GM23338 (cell line): ENCODE results near the gene SREK1. TPM values are rescaled to one million over a fixed set of nuclear protein-coding genes. Genes with fewer than 3 reads are reported as not detected.

ENCODE experiments used
- ATAC-seq: fragments of 200-7000 bp; cut with Tn5 transposase; 3 replicates; pipeline ENCODE4 v1.9.1; 2020
- DNase-seq: peaks from one replicate; pipeline ENCODE4 v3.0.0-alpha.2; 2015; ENCODE audit warnings: low spot score
- H2AFZ ChIP-seq: fragments of 200-600 bp; sonication (generic); 2 replicates; pipeline ENCODE4 v1.8.0; 2016; ENCODE audit warnings: antibody characterized with exemption, mild to moderate bottlenecking, moderate library complexity
- H3F3A ChIP-seq: fragments of 200-600 bp; sonication (generic); replicated peaks from 2 replicates; pipeline ENCODE4 v1.8.0; 2017; ENCODE audit warnings: antibody characterized with exemption, mixed run types, low read depth
- H3K27ac ChIP-seq: fragments of 200-600 bp; sonication (generic); 2 replicates; pipeline ENCODE4 v1.6.1; 2016; ENCODE audit warnings: low read depth
- H3K27me3 ChIP-seq: fragments of 200-600 bp; sonication (generic); 2 replicates; pipeline ENCODE4 v1.8.0; 2016; ENCODE audit warnings: mild to moderate bottlenecking, mixed run types, moderate library complexity; ENCODE audit not compliant: insufficient read depth
- H3K36me3 ChIP-seq: fragments of 200-600 bp; sonication (generic); 2 replicates; pipeline ENCODE4 v1.8.0; 2016; ENCODE audit warnings: mild to moderate bottlenecking; ENCODE audit not compliant: insufficient read depth
- H3K4me1 ChIP-seq: fragments of 200-600 bp; sonication (generic); 2 replicates; pipeline ENCODE4 v1.8.0; 2016; ENCODE audit warnings: mild to moderate bottlenecking, moderate library complexity; ENCODE audit not compliant: insufficient read depth
- H3K4me2 ChIP-seq: fragments of 200-600 bp; sonication (generic); 2 replicates; pipeline ENCODE4 v1.7.1; 2017; ENCODE audit warnings: mixed run types
- H3K4me3 ChIP-seq: fragments of 200-600 bp; sonication (generic); 2 replicates; pipeline ENCODE4 v1.6.1; 2016; ENCODE audit warnings: mixed run types
- H3K79me2 ChIP-seq: fragments of 200-600 bp; sonication (generic); replicated peaks from 2 replicates; pipeline ENCODE4 v1.8.0; 2017; ENCODE audit warnings: mild to moderate bottlenecking; ENCODE audit not compliant: insufficient read depth
- H3K9me2 ChIP-seq: fragments of 200-600 bp; sonication (generic); 2 replicates; pipeline ENCODE4 v1.8.0; 2017; ENCODE audit not compliant: insufficient read depth
- H4K20me1 ChIP-seq: fragments of 200-600 bp; sonication (generic); replicated peaks from 2 replicates; pipeline ENCODE4 v1.8.0; 2017; ENCODE audit warnings: mild to moderate bottlenecking; ENCODE audit not compliant: insufficient read depth
- H3K27ac Mint-ChIP-seq: 2 replicates; pipeline ENCODE4 v1.8.0; 2020; ENCODE audit warnings: inconsistent platforms, mild to moderate bottlenecking, moderate library complexity, mixed read lengths
- H3K27me3 Mint-ChIP-seq: 3 replicates; pipeline ENCODE4 v1.8.0; 2022; ENCODE audit warnings: low read depth, mild to moderate bottlenecking, moderate library complexity, mixed read lengths, inconsistent platforms; ENCODE audit not compliant: insufficient read depth, poor library complexity
- H3K36me3 Mint-ChIP-seq: 3 replicates; pipeline ENCODE4 v1.8.0; 2021; ENCODE audit warnings: low read depth, mild to moderate bottlenecking, inconsistent platforms, moderate library complexity, mixed read lengths
- H3K4me1 Mint-ChIP-seq: 3 replicates; pipeline ENCODE4 v1.8.0; 2020; ENCODE audit warnings: mild to moderate bottlenecking, inconsistent platforms, mixed read lengths
- H3K4me3 Mint-ChIP-seq: 3 replicates; pipeline ENCODE4 v1.8.0; 2021; ENCODE audit warnings: moderate library complexity, mild to moderate bottlenecking, inconsistent platforms, mixed read lengths
- H3K9me3 Mint-ChIP-seq: 3 replicates; pipeline ENCODE4 v1.8.0; 2020; ENCODE audit warnings: moderate library complexity, mild to moderate bottlenecking, inconsistent platforms, mixed read lengths
- CREB1 ChIP-seq: fragments of 250-450 bp; sonication (Bioruptor Pico); IDR thresholded peaks from 2 replicates; pipeline ENCODE4 v1.5.0; 2020; ENCODE audit warnings: low read depth, mild to moderate bottlenecking, moderate library complexity
- EZH2 ChIP-seq: fragments of 200-600 bp; sonication (generic); IDR thresholded peaks from one replicate; pipeline ENCODE4 v1.8.0; 2017; ENCODE audit warnings: antibody characterized with exemption, mild to moderate bottlenecking, low read depth; ENCODE audit not compliant: unreplicated experiment
- EZH2phosphoT487 ChIP-seq: fragments of 200-600 bp; sonication (generic); IDR thresholded peaks from one replicate; pipeline ENCODE4 v1.8.1; 2018; ENCODE audit warnings: antibody characterized with exemption; ENCODE audit not compliant: unreplicated experiment
- JUNB ChIP-seq: IDR thresholded peaks from one replicate; pipeline ENCODE4 v1.6.1; 2016; ENCODE audit warnings: antibody characterized with exemption; ENCODE audit not compliant: unreplicated experiment
- NANOG ChIP-seq: IDR thresholded peaks from 2 replicates; pipeline ENCODE4 v1.6.1; 2016; ENCODE audit warnings: antibody characterized with exemption, borderline replicate concordance
- POLR2AphosphoS5 ChIP-seq: IDR thresholded peaks from 2 replicates; pipeline ENCODE4 v1.6.1; 2016; ENCODE audit warnings: antibody characterized with exemption, low read depth
- REST ChIP-seq: IDR thresholded peaks from one replicate; pipeline ENCODE4 v1.6.1; 2018; ENCODE audit warnings: antibody characterized with exemption; ENCODE audit not compliant: unreplicated experiment
- STAT1 ChIP-seq: IDR thresholded peaks from one replicate; pipeline ENCODE4 v1.6.1; 2016; ENCODE audit warnings: antibody characterized with exemption; ENCODE audit not compliant: unreplicated experiment
- ZNF331 ChIP-seq: fragments of 250-450 bp; sonication (Bioruptor Pico); IDR thresholded peaks from 2 replicates; pipeline ENCODE4 v1.5.0; 2020; ENCODE audit warnings: low read depth, mild to moderate bottlenecking, moderate library complexity
- polyA plus RNA-seq: library from polyadenylated mRNA; unstranded; fragments of >200 nt; fragmentation: Nextera tagmentation; extraction: Ambion mirVana; gene quantifications from 2 replicates; pipeline ENCODE4 v1.2.1, GENCODE V29; 2016
- total RNA-seq: library from RNA; depleted of rRNA; stranded (reverse); fragments of >200 nt; shearing (Covaris generic); gene quantifications from 2 replicates; pipeline ENCODE4 v1.2.3, GENCODE V29; 2014
- TF ChIP-seq, protein P1 (sequence below): fragments of 250-450 bp; sonication (Bioruptor Pico); IDR thresholded peaks from 2 replicates; pipeline ENCODE4 v1.5.0; 2020; ENCODE audit warnings: mild to moderate bottlenecking, moderate library complexity
- TF ChIP-seq, protein P2 (sequence below): IDR thresholded peaks from 2 replicates; pipeline ENCODE4 v1.6.1; 2016; ENCODE audit warnings: antibody characterized with exemption

SREK1 gene
- total and polyA plus RNA-seq, 2 experiments from 2014 or later, result 64.3 to 66.4 TPM

DNA sequence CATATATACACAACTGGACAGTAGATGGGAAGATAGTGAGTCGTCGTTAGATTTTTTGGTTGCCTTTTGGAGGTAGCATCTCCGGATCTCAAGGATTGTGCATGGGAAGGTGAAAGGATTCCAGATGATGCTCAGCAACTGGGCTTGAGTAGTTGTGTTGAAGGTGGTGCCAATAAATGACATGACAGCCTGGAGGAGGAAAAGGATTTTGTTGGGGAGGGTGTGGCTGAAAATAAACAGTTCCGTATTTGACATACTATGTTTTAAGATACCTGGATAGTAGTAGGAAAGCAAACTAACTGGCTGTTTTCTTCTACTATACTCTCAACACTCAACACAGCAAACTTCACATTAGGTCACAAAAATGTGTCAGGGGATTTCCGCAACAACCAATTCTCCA lies 62.4 kb downstream of the SREK1 start (continued):
- TF ChIP-seq, protein P1, sequence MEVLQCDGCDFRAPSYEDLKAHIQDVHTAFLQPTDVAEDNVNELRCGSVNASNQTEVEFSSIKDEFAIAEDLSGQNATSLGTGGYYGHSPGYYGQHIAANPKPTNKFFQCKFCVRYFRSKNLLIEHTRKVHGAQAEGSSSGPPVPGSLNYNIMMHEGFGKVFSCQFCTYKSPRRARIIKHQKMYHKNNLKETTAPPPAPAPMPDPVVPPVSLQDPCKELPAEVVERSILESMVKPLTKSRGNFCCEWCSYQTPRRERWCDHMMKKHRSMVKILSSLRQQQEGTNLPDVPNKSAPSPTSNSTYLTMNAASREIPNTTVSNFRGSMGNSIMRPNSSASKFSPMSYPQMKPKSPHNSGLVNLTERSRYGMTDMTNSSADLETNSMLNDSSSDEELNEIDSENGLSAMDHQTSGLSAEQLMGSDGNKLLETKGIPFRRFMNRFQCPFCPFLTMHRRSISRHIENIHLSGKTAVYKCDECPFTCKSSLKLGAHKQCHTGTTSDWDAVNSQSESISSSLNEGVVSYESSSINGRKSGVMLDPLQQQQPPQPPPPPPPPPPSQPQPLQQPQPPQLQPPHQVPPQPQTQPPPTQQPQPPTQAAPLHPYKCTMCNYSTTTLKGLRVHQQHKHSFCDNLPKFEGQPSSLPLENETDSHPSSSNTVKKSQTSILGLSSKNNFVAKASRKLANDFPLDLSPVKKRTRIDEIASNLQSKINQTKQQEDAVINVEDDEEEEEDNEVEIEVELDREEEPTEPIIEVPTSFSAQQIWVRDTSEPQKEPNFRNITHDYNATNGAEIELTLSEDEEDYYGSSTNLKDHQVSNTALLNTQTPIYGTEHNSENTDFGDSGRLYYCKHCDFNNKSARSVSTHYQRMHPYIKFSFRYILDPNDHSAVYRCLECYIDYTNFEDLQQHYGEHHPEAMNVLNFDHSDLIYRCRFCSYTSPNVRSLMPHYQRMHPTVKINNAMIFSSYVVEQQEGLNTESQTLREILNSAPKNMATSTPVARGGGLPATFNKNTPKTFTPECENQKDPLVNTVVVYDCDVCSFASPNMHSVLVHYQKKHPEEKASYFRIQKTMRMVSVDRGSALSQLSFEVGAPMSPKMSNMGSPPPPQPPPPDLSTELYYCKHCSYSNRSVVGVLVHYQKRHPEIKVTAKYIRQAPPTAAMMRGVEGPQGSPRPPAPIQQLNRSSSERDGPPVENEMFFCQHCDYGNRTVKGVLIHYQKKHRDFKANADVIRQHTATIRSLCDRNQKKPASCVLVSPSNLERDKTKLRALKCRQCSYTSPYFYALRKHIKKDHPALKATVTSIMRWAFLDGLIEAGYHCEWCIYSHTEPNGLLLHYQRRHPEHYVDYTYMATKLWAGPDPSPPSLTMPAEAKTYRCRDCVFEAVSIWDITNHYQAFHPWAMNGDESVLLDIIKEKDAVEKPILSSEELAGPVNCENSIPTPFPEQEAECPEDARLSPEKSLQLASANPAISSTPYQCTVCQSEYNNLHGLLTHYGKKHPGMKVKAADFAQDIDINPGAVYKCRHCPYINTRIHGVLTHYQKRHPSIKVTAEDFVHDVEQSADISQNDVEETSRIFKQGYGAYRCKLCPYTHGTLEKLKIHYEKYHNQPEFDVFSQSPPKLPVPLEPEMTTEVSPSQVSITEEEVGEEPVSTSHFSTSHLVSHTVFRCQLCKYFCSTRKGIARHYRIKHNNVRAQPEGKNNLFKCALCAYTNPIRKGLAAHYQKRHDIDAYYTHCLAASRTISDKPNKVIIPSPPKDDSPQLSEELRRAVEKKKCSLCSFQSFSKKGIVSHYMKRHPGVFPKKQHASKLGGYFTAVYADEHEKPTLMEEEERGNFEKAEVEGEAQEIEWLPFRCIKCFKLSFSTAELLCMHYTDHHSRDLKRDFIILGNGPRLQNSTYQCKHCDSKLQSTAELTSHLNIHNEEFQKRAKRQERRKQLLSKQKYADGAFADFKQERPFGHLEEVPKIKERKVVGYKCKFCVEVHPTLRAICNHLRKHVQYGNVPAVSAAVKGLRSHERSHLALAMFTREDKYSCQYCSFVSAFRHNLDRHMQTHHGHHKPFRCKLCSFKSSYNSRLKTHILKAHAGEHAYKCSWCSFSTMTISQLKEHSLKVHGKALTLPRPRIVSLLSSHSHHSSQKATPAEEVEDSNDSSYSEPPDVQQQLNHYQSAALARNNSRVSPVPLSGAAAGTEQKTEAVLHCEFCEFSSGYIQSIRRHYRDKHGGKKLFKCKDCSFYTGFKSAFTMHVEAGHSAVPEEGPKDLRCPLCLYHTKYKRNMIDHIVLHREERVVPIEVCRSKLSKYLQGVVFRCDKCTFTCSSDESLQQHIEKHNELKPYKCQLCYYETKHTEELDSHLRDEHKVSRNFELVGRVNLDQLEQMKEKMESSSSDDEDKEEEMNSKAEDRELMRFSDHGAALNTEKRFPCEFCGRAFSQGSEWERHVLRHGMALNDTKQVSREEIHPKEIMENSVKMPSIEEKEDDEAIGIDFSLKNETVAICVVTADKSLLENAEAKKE, result no peak
- TF ChIP-seq, protein P2, sequence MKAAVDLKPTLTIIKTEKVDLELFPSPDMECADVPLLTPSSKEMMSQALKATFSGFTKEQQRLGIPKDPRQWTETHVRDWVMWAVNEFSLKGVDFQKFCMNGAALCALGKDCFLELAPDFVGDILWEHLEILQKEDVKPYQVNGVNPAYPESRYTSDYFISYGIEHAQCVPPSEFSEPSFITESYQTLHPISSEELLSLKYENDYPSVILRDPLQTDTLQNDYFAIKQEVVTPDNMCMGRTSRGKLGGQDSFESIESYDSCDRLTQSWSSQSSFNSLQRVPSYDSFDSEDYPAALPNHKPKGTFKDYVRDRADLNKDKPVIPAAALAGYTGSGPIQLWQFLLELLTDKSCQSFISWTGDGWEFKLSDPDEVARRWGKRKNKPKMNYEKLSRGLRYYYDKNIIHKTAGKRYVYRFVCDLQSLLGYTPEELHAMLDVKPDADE, result no peak
- TF ChIP-seq NANOG (no peak), POLR2AphosphoS5 (no peak)

DNA sequence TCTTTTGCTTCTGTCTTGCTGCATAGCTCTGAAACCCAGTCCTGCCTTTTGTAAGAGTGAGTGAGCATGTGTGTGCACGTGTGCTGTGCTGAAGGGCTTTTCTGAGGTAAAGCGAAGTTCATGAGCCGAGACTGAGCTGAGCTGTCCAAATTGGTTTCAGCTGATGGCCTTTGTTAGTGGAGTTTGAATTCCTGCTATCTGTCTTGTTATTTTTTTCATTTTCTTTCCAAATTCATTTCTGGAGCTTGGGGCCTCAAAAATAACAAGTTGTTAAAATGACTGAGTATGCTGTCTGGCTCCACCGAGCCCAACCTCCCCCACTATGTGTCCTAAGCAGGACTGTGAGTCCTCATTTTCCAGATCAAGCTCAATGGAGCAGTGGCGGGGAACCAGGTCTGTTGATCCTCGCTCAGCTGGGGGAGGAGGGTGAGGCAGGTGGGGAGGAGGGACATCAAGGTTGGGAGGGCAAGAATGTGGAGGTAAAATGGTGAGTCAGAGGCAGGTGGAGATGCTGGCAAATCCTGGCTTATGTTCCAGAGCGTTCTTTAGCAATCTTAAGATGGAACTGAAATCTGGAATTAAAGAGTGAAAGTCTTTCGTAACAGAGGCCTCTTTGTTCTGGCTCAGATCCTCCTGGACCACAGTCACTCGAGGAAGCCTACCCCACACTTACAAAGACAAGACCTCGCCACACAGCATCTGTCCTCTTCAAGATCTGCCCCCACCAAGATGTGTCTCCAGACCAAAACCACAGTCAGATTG lies 63.9 kb downstream of the SREK1 start:
- H3K27ac Mint-ChIP-seq, result no peak overlapping the region
- Histone ChIP-seq H3F3A (no peaks in the 10 kb centered on the region), H3K27ac (no peak overlapping the region), H3K9me2 (peaks cover 5% of the 10 kb centered on the region; the same call in 1 of the 2 replicates), H3K4me2 (no peak overlapping the region), H3K27me3 (no peaks in the 10 kb centered on the region), H3K4me3 (no peak overlapping the region), H3K4me1 (no peaks in the 10 kb centered on the region), H4K20me1 (no peaks in the 10 kb centered on the region), H2AFZ (no peak overlapping the region; the same call in 1 of the 2 replicates), H3K36me3 (no peaks in the 10 kb centered on the region), H3K79me2 (no peaks in the 10 kb centered on the region)
- no peaks in the 10 kb centered on the region for H3K36me3 Mint-ChIP-seq
- ATAC-seq (no peak), DNase-seq (no peak)
- H3K27me3 Mint-ChIP-seq, result peaks cover 2% of the 10 kb centered on the region
- H3K4me1 Mint-ChIP-seq, result peaks cover 3% of the 10 kb centered on the region
- H3K9me3 Mint-ChIP-seq, result no peaks in the 10 kb centered on the region
- H3K4me3 Mint-ChIP-seq, result no peak overlapping the region
- TF ChIP-seq EZH2phosphoT487 (no peak), JUNB (no peak), CREB1 (no peak), STAT1 (no peak), NANOG (no peak), EZH2 (no peak), REST (no peak), ZNF331 (no peak)
- TF ChIP-seq, protein P2, result no peak
